Esophagus mucosa (tissue), 1 donor: Measurements from ENCODE around the gene DNAH1. TPM values are rescaled to one million over a fixed set of nuclear protein-coding genes. Genes with fewer than 3 reads are reported as not detected.
"Not testable (repeated sequence)": the region's sequence is repeated elsewhere in the genome, so short reads cannot be mapped to it uniquely, and the experiment has no call there.

Source experiments
- ATAC-seq: fragments of 200-7000 bp; cut with Tn5 transposase; one replicate; pipeline ENCODE4 v1.9.1; 2020
- total RNA-seq: library from RNA; stranded (reverse); gene quantifications from one replicate; pipeline ENCODE4 v1.2.4, GENCODE V29; 2023
- donor health status: DM: yes; HTN: yes; CAD: no.

Gene DNAH1
- 1.6 TPM for total RNA-seq

DNA sequence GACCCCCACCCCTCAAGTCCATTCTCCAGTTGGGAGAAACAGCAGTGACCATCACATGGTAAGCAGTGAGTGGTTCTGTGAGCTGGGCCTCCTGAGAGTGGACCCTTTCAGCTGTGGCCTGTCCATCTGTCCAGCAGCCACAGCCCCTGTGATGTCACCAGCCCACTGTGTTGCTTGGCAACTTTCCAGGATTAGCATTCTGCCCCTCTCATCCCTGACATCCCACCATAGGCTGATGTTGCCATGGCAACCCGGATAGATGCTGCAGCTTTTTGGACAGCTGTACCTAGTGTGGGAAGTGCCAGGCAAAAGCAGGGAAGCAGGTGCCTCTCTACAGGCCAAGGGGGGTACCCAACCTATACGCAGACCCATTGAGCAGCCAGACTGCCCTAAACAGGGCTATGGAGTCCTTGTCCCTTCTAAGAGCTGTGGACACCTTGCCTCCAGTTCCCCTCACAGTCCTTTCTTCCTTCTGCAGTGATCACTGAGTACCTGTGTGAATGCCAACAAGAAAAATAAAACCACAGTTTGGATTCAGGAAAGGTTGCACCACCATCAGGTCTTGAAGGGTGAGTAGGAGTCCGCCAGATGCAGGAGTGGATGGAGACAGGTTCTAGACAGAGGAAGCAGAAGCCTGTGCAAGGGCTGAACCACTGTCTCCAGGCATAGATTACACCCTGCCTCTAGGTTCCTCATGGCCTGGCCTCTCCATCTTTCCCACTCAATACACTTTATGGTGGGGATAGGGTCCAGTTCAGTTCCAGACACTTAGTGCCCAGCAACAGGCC, at the start of gene DNAH1:
TSS of gene DNAH1 (plus strand) at position 343 of the 788 bp plus-strand sequence. CDS start 6,124 bp downstream, outside the sequence.
- ATAC-seq = no peak

DNA sequence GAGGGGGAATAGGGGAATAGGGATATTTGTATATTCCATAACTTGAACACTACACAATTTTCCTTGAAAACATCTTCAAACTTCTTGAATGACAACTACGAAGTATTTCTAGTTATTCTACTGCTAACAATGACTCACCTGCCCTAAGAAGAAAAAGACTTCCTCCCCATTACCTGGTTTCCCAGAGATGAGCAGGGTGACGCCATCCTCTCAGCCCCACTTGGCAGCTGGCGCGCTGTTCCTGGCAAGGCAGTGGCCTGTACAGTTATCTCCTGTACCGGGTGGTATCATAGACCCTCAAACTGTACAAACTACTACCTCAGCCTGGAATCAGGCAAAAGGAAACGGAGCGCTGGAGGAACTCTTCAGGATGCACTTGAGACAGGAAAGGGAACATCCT, 48.1 kb upstream of the DNAH1 start:
- ATAC-seq = peak; percentile 83

DNA sequence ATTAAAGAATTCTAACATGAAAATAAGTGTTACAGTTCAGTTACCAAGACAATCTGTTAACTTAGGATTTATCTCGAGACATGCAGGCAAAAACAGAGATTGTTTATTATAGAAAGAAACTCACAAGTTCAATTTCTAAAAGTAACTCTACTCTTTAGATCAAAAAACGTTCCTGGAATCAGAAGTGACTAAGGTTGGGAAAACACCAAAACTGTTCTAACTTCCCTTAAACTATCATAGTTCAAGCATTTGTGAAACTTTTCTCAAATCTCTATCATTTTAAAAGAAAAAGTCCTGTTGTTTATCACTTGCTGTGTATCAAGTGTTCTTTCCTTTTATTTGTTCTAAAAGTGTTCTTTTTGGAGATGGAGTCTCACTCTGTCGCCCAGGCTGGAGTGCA, 46.3 kb upstream of the DNAH1 start:
- ATAC-seq = no peak

DNA sequence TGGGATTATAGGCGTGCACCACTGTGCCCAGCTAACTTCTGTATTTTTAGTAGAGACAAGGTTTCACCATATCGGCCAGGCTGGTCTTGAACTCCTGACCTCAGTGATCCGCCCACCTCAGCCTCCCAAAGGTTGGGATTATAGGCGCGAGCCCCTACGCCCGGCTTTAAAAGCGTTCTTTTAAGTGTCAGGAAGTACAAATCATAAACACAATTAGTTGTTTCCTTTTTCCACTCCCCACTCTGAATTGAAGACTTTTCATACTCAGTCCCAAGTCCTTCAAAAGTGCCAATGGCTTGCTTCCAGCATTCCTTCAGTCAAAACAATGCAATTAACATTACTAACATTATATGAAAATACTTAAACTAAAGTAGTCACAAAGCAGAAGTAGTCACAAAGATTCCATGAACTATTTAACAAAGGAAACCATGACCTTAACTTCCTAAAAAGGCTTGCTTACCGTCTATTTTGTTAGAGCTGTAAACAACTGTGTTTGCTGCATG, 45.8 kb upstream of the DNAH1 start:
- ATAC-seq = no peak

DNA sequence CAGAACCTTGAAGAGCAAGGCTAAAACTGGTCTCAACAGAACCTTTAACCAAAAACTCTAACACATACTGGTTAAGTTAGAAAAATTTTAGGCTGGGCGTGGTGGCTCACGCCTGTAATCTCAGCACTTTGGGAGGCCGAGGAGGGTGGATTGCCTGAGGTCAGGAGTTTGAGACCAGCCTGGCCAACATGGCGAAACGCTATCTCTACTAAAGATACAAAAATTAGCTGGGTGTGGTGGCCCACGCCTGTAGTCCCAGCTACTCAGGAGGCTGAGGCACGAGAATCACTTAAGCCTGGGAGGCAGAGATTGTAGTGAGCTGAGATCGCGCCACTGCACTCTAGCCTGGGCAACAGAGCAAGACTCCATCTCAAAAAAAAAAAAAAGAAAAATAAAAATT, 43.9 kb upstream of the DNAH1 start:
- ATAC-seq = not testable (repeated sequence)

DNA sequence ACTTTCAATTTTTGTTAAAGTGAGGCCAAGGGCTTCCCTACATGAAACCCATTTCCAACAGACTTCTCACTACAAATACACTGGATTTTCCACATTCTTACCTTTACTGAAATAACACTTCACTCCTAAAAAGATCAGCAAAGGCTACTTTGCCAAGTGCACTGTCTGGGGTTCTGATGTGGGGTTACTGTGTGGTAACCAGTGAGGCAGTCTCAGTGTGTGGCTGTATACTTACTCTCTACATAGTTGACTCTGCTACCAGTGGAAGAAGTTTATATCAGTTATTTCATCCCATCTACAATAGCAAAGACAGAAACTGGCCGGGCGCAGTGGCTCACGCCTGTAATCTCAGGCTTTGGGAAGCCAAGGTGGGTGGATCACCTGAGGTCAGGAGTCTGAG, 43.3 kb upstream of the DNAH1 start:
- no peak for ATAC-seq

DNA sequence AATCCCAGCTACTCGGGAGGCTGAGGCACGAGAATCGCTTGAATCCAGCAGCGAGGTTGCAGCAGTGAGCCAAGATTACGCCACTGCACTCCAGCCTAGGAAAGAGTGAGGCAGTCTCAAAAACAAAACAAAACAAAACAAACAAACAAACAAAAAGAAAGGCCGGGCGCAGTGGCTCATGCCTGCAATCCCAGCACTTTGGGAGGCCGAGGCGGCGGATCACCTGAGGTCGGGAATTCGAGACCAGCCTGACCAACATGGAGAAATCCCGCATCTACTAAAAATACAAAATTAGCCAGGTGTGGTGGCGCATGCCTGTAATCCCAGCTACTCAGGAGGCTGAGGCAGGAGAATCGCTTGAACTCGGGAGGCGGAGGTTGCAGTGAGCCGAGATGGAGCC, 41.3 kb upstream of the DNAH1 start:
- not testable (repeated sequence) for ATAC-seq

DNA sequence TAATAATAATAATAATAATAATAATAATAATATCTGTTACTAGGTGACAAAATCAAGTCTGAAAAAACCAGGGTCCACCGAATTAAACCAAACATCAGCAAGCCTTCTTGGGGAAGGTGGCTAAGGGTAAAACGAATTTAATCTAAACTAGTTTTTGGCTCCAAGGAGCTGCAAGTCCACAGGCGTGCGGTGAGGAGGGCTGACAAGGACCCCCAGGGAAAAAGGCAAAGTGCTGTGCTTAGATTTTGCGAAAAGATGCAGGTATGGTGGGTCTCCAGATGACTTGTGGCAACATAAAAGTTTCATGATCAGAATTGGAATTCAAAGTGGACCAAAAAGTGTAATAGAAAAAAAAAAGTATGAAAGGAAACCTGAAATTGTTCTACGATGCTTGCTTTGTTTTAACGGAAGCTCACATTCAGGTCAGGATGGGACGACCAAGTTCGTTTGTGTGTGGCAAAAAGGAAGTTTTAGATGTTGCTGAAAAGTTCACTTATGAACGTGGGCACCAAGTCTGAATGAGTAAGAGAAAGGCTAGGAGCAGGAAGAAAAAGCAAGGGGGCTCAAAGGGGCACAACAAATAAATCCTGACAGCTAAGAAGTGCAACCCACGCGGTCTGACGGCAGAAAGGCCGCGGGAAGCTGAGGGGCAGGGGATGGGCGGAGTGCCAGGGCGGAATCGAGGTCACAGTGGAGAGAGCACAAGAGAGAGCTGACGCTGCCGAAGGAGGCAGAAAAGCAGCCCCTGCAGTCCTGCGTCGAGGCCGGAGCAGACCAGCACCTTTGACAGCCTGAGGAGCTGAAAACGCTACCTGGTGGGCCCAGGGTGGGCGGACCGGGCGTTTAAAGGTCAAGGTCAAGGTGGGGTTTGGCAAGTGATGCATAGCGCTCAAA, 38.8 kb upstream of the DNAH1 start:
- peak; percentile 45 for ATAC-seq

DNA sequence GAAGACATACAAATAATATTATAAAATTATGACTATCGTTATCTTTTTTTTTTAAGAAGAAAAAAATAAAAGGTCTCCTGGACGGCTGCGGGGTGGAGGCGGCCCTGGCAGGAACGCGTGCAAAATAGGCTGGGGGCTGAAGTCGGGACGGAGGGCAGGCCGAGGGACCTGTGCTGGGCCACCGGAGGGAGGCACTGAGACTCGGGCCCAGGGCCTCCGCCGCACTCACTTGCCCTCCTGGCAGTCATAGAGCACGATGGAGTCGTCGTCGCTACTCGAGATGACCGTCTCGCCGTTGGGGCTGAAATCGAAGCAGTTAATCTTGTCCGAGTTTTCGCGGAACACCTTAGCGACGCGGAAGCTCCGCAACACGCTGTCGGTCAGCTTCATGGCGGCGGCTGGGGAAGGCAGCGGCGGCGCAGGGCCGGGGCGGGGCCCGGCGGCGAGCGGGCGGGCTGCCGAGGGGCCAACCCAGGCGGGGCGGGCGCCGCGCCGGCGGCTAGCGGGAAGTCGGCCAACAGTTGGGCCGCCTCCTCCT, 38.1 kb upstream of the DNAH1 start:
- ATAC-seq = peak; percentile 68

DNA sequence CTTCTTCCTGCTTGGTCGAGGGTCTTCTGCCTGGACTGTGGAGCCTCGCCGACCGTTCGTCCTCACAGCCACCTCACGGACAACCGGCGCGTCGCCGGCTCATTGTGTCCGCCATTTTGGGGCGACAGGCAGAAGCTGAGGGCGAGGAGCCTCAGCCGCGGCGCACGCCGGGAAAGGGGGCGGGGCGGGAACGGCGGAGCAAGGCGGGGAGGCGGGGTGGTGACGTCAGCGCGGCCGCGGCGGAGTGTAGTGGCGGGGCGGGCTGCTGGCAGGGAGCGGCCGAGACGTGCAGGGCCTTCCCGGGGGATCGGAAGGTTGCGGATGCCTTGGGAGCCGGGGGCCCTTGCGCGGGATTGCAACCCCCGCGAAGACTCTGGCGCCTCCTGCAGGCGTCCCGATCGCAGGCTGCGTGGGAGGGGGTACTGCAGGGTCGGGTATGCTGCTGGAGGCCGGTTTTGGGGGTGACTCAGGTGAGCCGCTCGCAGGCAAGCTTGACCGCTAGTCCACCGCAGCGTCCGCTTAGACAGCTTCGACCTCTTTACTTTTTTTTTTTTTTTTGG, 37.5 kb upstream of the DNAH1 start, which contains the start of gene WDR82:
TSS of gene WDR82 (minus strand) at position 140 of the 560 bp plus-strand sequence. CDS start 288 bp downstream, outside the sequence.
- peak; percentile 96 for ATAC-seq

DNA sequence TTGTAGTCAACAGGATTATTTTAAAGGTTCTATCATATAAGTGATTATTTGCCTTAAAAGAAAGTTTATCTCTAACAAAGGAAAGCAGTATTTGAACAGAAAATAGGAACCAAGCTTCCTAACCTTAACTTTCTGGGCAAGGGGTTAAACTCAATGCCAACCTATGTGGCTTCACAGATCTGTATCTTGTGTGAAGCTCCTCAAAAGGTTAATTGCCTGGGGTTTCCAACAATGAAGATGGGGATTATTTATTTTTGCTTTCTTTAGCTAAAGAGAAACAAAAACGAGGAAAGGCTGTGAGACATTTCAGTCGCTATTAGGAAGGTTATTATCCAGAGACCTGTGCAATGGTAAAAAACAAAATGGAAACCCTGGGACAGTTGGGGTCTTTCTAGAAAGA, 36.5 kb upstream of the DNAH1 start:
- no peak for ATAC-seq

DNA sequence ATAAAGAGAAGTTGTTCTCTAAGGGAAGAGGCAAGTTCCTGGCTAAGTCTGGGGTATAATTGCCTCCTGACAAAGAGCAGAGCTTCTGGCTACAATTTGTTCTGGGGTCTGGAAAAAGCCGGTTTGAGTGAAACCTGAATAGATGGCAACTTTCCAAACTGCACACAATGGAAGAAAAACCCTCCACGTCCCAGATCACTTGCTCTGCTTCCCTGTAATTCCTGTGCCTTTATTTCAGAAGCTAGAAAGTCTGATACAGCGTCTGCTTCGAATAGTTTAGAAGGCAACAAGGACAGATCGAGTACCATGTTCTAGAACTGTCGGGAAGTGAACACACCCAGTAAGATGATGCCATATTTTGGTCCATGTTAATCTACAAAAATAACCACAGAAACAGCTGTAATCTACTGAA, 36.1 kb upstream of the DNAH1 start:
- ATAC-seq = no peak

DNA sequence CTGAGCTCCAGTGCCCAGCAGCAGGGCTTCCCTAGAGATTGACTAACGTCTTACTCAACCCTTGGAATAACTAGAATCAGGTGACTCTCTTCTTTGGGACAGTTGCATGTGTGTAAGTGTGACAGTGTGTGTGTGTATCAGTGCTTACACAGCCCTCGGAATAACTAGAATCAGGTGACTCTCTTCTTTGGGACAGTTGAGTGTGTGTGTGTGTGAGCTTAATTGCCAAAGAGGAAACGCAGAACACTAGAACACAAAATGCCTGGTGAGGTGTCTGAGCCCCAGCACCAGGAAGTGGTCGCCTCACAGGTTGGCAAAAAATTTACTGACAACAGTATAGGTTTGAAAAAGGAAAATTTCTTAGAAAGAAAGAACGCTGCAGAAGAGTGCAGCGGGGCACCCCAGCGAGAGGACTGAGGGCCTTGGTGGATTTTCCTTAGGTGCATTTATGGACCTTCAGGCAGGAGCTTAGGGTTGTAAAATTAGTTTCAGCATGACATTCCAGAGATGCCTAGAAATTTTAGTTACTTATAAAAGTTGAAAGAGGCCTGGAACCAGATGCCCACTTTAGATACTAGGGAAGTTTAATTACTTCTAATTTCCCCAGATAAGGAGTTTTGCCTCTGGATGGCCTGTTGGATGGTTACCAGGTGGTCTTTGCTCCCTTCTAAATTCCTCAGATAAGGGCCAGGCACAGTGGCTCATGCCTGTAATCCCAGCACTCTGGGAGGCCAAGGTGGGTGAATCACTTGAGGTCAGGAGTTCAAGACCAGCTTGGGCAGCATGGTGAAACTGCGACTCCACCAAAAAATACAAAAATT, 33.9 kb upstream of the DNAH1 start:
- no peak for ATAC-seq

DNA sequence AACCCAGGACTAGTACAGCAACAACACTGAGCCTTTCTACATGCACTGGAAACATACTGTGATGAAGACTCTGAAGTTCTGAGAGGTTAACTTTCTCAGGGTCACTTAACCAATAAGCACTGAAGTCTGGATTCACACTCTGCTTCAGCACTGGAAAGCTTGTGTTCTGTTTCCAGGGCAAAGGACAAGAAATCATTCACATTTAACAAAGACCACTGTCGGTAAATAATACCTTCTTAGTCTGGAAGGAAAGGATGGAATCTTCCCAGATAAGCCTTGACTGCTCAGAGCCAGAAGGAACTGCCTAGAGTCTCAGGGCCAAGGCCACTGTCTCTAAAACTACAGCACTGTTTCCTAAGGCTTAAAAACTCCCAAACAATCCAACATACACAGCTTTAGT, 32.8 kb upstream of the DNAH1 start:
- ATAC-seq = no peak

DNA sequence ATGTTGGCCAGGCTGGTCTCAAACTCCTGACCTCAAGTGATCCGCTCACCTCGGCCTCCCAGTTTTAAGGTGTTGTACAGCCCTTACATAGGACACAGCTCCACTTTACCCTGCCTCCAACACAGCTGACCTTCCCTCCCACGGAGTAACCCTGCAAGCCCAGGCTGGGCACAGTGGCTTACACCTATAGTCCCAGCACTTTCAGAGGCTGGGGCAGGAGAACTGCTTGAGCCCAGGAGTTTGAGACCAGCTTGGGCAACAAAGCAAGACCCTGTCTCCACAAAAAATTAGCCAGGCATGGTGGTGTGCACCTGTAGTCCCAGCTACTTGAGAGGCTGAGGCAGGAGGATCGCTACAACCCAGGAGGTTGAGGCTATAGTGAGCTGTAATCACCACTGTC, 32.1 kb upstream of the DNAH1 start:
- not testable (repeated sequence) for ATAC-seq

DNA sequence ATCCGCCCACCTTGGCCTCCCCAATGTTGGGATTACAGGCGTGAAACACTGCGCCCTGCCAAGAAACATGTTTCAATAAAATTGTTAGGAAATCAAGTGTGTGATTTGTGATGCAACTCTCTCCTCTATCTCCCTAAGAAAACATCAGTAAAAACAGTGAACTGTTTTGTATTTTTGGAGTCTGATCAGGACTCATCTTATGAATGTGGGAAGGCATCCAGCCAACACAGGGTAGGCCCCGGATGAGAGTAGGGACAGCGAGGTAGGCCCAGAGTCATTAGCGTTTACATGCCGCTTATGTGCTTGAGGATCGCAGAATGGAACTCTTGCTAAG, 29.4 kb upstream of the DNAH1 start:
- no peak for ATAC-seq

DNA sequence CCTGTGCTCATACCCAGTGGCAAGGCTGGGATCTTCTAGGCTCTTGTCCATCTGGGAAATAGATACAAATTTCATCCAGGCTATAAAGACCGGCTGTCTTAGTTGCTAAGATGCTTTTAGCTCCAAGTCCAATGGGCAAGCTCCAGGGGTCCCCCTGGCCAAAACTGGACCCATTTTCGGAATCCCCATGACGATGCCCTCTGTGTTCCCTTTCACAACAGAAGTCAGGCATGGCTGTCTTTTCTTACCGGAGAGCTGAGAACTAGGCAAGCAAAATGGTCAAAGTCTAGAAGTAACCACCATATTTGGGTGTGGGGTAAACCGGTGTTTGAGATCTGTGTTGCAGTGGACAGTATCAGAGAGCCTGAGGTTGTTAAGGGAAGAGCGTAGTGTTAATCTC, 27.4 kb upstream of the DNAH1 start:
- no peak for ATAC-seq

DNA sequence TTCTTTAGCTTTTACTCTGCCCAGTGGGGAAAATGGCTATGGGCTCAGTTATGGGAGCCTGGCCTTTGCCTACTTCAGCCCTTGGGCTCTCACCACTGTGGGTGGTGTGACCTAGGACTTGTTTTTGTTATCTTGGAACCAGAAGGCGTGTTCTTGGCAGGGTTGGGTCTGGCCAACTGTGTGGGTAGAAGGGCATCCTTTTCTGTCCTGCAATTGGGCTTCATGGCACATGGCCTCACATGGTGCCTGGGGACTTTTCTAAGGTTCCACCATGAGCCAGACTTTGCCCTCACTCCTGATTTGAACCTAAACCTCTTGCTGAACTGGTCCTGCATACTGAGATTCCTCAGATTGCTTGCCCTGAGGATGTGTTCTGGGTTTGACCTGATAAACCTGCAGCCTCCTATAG, 26.8 kb upstream of the DNAH1 start:
- no peak for ATAC-seq

DNA sequence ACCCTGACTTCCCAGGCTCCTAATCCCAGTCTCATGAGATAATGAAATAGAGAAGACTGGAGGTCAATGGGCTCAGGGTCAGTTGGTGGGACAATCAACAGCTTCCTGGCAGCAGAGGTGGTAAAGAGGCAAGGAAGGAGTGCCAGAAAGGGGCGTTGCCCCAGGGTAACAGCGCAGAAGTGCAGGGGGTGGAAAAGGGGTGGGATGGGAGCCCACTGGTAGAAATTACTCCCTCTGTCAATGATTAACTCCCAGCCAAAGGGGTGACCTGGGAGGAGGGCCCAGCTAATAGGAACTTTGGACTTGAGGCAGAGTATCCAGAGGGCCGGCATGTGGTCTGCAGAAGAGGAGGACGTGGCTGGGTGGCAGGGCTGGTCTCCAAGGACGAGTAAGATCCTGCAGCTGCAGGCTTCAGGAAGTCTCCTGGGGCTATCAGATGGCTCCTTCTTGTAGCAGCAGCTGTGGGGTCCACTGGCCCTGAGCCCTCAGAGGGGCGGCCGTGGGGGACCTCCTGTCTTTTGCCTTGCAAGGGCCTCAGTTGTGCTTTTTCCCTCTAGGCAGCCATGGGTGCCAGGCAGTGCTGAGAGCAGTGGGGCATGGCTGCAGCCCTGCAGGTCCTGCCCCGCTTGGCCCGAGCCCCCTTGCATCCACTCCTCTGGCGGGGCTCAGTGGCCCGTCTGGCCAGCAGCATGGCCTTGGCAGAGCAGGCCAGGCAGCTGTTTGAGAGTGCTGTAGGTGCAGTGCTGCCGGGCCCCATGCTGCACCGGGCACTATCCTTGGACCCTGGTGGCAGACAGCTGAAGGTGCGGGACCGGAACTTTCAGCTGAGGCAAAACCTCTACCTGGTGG, 26.1 kb upstream of the DNAH1 start:
- ATAC-seq = no peak

DNA sequence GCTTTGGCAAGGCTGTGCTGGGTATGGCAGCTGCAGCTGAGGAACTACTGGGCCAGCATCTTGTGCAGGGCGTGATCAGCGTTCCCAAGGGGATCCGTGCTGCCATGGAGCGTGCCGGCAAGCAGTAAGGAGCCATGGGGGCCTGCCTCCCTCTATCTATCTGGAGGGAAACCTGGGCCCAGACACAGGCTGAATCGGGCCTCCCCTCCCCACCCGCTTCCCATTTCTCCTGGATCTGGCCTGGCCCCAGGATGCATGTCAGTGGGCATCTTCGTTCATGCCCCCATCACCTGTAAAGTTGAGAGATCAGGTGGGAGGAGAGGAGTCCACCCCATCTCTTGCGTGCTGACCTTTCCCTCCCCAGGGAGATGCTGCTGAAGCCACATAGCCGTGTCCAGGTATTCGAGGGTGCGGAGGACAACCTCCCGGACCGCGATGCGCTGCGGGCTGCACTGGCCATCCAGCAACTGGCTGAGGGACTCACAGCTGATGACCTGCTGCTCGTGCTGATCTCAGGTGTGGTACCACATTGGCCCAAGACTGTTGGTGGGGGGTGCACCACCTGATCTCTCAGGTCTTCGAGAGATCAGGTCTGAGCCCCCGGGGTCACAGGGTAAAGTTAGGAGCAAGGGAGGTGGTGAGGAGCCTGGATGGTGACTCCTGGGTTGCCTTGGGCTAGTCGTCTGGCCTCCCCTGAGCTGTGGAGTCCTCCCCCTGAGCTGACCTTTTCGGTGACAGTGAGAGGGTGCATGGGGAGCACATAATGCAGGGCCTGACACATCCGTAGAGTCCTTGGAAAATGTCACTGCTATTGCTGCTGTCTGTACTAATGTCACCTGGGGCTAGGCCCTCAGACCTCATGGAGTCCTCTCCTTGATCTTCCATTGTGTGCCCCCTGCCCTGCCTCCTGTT, 25.3 kb upstream of the DNAH1 start:
- ATAC-seq = no peak
